ENCODE data around the gene PLRG1. TPM values are rescaled to one million over a fixed set of nuclear protein-coding genes. Genes with fewer than 3 reads are reported as not detected.

The PLRG1 gene
- total RNA-seq, 1 donor from 2014 or later, result 95.7 TPM

GRCh38 chr4:154487145-154487544 lies 63.1 kb downstream of the PLRG1 start:
- H3K4me1 Mint-ChIP-seq (ENCODE audit: unreplicated experiment), result peaks cover 6% of the 10 kb centered on the region
- TF ChIP-seq CTCF (conservative IDR thresholded peaks at IDR 0.05), result no peak
- no peaks in the 10 kb centered on the region for H3K9me3 Mint-ChIP-seq
- H3K27me3 Mint-ChIP-seq, result peaks cover 19% of the 10 kb centered on the region
- no peak overlapping the region for H3K27ac Mint-ChIP-seq
- DNase-seq (ENCODE audit: extremely low spot score, unreplicated experiment), result no peak
- no peaks in the 10 kb centered on the region for H3K36me3 Mint-ChIP-seq
- H3K4me3 Mint-ChIP-seq, result no peak overlapping the region

- no peaks in the 10 kb centered on the region for H3K9me3 Mint-ChIP-seq
These were observed 65.0 kb downstream of the PLRG1 start for GRCh38 chr4:154485127-154485773.

More at GRCh38 chr4:154485127-154485773, 65.0 kb downstream of the PLRG1 start:
- no peak overlapping the region for H3K4me3 Mint-ChIP-seq
- no peaks in the 10 kb centered on the region for H3K36me3 Mint-ChIP-seq
- DNase-seq (ENCODE audit: extremely low spot score, unreplicated experiment), result no peak
- no peaks in the 10 kb centered on the region for H3K27me3 Mint-ChIP-seq
- H3K27ac Mint-ChIP-seq, result no peak overlapping the region
- no peaks in the 10 kb centered on the region for H3K4me1 Mint-ChIP-seq (ENCODE audit: unreplicated experiment)
- no peak for TF ChIP-seq CTCF (conservative IDR thresholded peaks at IDR 0.05)

Other genes with a start within 250 kb of the PLRG1 start
- gene DCHS2, start 58.6 kb downstream of the PLRG1 start, total RNA-seq (ENCODE audit: low replicate concordance), result 0.76 and 1.8 TPM in 2 replicates
- 32.8 and 199 TPM in 2 replicates for gene FGB, start 12.6 kb upstream of the PLRG1 start, total RNA-seq (ENCODE audit: low replicate concordance)
- 13.4 and 41.0 TPM in 2 replicates for gene FGA, start 40.3 kb upstream of the PLRG1 start, total RNA-seq (ENCODE audit: low replicate concordance)
- gene FGG, start 62.3 kb upstream of the PLRG1 start, total RNA-seq (ENCODE audit: low replicate concordance), result 9.8 and 127 TPM in 2 replicates
- 7.2 and 7.4 TPM in 2 replicates for gene LRAT, start 193.6 kb upstream of the PLRG1 start, total RNA-seq (ENCODE audit: low replicate concordance)
- gene RBM46, start 230.9 kb upstream of the PLRG1 start, total RNA-seq (ENCODE audit: low replicate concordance), result 0.24 and 0.57 TPM in 2 replicates